ENCODE data around the gene RBMS2. TPM values are rescaled to one million over a fixed set of nuclear protein-coding genes. Genes with fewer than 3 reads are reported as not detected.
"Not testable (repeated sequence)": the region's sequence is repeated elsewhere in the genome, so short reads cannot be mapped to it uniquely, and the experiment has no call there.

Gene RBMS2
- polyA plus RNA-seq, 1 of the 3 experiments (the other 2 are of a cell fraction) = 8.9 TPM

- Histone ChIP-seq H3K4me2 (no peak overlapping the region), H4K20me1 (ENCODE audit: insufficient read depth) (no peaks in the 10 kb centered on the region), H3K9me2 (no peaks in the 10 kb centered on the region), H3K36me3 (replicated peaks in 1 of 2; ENCODE audit: control insufficient read depth in 1 of 2, insufficient read depth in 2 of 2, low read length in 1 of 2) (no peaks in the 10 kb centered on the region), H3K9ac (no peak overlapping the region), H3K79me2 (ENCODE audit: insufficient read depth) (no peaks in the 10 kb centered on the region), H3F3A (replicated peaks; ENCODE audit: insufficient read depth) (peaks cover 3% of the 10 kb centered on the region), H3K9me3 (no peaks in the 10 kb centered on the region), H2AFZ (ENCODE audit: low read depth) (0 out of 2 replicates have a peak overlapping the region, but pooled peaks have one; percentile 18), H3K27me3 (ENCODE audit: insufficient read depth) (peaks cover 16% of the 10 kb centered on the region; the same call in 1 of the 2 replicates), H3K4me1 (ENCODE audit: control insufficient read depth in 1 of 2, insufficient read depth in 2 of 2, low read depth in 1 of 2, low read length in 1 of 2) (peaks cover 0 to 10% of the 10 kb centered on the region in 2 experiments; a peak in 1 of 4 replicates), H3K27ac (ENCODE audit: low read depth in 2 of 2, low read length in 1 of 2) (no peak overlapping the region), H3K4me3 (ENCODE audit: low read depth in 2 of 2, low read length in 1 of 2) (no peak overlapping the region)
- DNase-seq = no peak
- CTCF ChIA-PET = interaction anchor here (1.3 to 2.6 kb wide), 4 partner anchors 23 to 146 kb away, joined by 3 to 10 read pairs (median 6); no protein-coding TSS in a partner anchor
- POLR2A ChIA-PET = no interaction called here
- TF ChIP-seq MAX (IDR thresholded peaks at IDR 0.05; ENCODE audit: low read depth) (no peak), RCOR1 (IDR thresholded peaks at IDR 0.05; ENCODE audit: low read length) (no peak), MEF2A (IDR thresholded peaks at IDR 0.05; ENCODE audit: borderline replicate concordance, low read depth) (no peak), TCF12 (IDR thresholded peaks at IDR 0.05) (no peak), ZBTB33 (IDR thresholded peaks at IDR 0.05; ENCODE audit: borderline replicate concordance, low read depth) (no peak), MXI1 (IDR thresholded peaks at IDR 0.05; ENCODE audit: low read depth, low read length) (no peak), ELF1 (IDR thresholded peaks at IDR 0.05) (no peak), JUND (IDR thresholded peaks at IDR 0.05) (no peak), CTCF (IDR thresholded peaks at IDR 0.05) (no peak), TAF1 (IDR thresholded peaks at IDR 0.05; ENCODE audit: borderline replicate concordance, low read depth, low read length) (no peak), FOXJ3 (CRISPR knock-in tag; IDR thresholded peaks at IDR 0.05) (no peak), CHD2 (IDR thresholded peaks at IDR 0.05; ENCODE audit: low read length, partially characterized antibody) (no peak), FOSL2 (IDR thresholded peaks at IDR 0.05; ENCODE audit: borderline replicate concordance, low read depth) (no peak)
Measured at GRCh38 chr12:56490360-56490759, 31.3 kb upstream of the RBMS2 start.

- WGBS (ENCODE audit: low lambda C conversion rate) = 65% methylated on average over 13 of the region's 31 CpGs
- H3K9ac ChIP-seq; H3F3A ChIP-seq (replicated peaks; ENCODE audit: insufficient read depth); H2AFZ ChIP-seq (ENCODE audit: low read depth); H4K20me1 ChIP-seq (ENCODE audit: insufficient read depth); H3K9me3 ChIP-seq; H3K27ac ChIP-seq (ENCODE audit: low read depth in 2 of 2, low read length in 1 of 2); H3K36me3 ChIP-seq (replicated peaks in 1 of 2; ENCODE audit: control insufficient read depth in 1 of 2, insufficient read depth in 2 of 2, low read length in 1 of 2); H3K9me2 ChIP-seq; H3K4me1 ChIP-seq (ENCODE audit: control insufficient read depth in 1 of 2, insufficient read depth in 2 of 2, low read depth in 1 of 2, low read length in 1 of 2); POLR2A ChIA-PET; DNase-seq; H3K4me3 ChIP-seq (ENCODE audit: low read depth in 2 of 2, low read length in 1 of 2); H3K79me2 ChIP-seq (ENCODE audit: insufficient read depth); H3K4me2 ChIP-seq; CTCF ChIA-PET: not testable (repeated sequence)
- peaks cover 16% of the 10 kb centered on the region; the same call in 1 of the 2 replicates for H3K27me3 ChIP-seq (ENCODE audit: insufficient read depth)
Measured at GRCh38 chr12:56493409-56494105, 28.1 kb upstream of the RBMS2 start.

GRCh38 chr12:56494106-56494415, 27.6 kb upstream of the RBMS2 start:
- H3K9me2 ChIP-seq; H3F3A ChIP-seq (replicated peaks; ENCODE audit: insufficient read depth); DNase-seq; H4K20me1 ChIP-seq (ENCODE audit: insufficient read depth); H2AFZ ChIP-seq (ENCODE audit: low read depth); H3K4me1 ChIP-seq (ENCODE audit: control insufficient read depth in 1 of 2, insufficient read depth in 2 of 2, low read depth in 1 of 2, low read length in 1 of 2); H3K4me2 ChIP-seq; H3K9me3 ChIP-seq; H3K4me3 ChIP-seq (ENCODE audit: low read depth in 2 of 2, low read length in 1 of 2); H3K79me2 ChIP-seq (ENCODE audit: insufficient read depth); CTCF ChIA-PET; H3K9ac ChIP-seq; POLR2A ChIA-PET; H3K27ac ChIP-seq (ENCODE audit: low read depth in 2 of 2, low read length in 1 of 2); H3K36me3 ChIP-seq (replicated peaks in 1 of 2; ENCODE audit: control insufficient read depth in 1 of 2, insufficient read depth in 2 of 2, low read length in 1 of 2): not testable (repeated sequence)
- 81% methylated on average over 7 of the region's 15 CpGs for WGBS (ENCODE audit: low lambda C conversion rate)
- peaks cover 16% of the 10 kb centered on the region; the same call in 1 of the 2 replicates for H3K27me3 ChIP-seq (ENCODE audit: insufficient read depth)

GRCh38 chr12:56494481-56494880, 27.1 kb upstream of the RBMS2 start:
- H3K4me3 ChIP-seq (ENCODE audit: low read depth in 2 of 2, low read length in 1 of 2); H2AFZ ChIP-seq (ENCODE audit: low read depth); H3K9ac ChIP-seq; H3K9me2 ChIP-seq; H3K79me2 ChIP-seq (ENCODE audit: insufficient read depth); H4K20me1 ChIP-seq (ENCODE audit: insufficient read depth); H3K4me2 ChIP-seq; H3K27ac ChIP-seq (ENCODE audit: low read depth in 2 of 2, low read length in 1 of 2); DNase-seq; H3K9me3 ChIP-seq; H3K36me3 ChIP-seq (replicated peaks in 1 of 2; ENCODE audit: control insufficient read depth in 1 of 2, insufficient read depth in 2 of 2, low read length in 1 of 2); CTCF ChIA-PET; H3K4me1 ChIP-seq (ENCODE audit: control insufficient read depth in 1 of 2, insufficient read depth in 2 of 2, low read depth in 1 of 2, low read length in 1 of 2); H3F3A ChIP-seq (replicated peaks; ENCODE audit: insufficient read depth); POLR2A ChIA-PET: not testable (repeated sequence)
- WGBS (ENCODE audit: low lambda C conversion rate) = no CpG with 5 or more reads among the region's 27 CpGs
- peaks cover 15% of the 10 kb centered on the region; the same call in 1 of the 2 replicates for H3K27me3 ChIP-seq (ENCODE audit: insufficient read depth)
